Liver (tissue), 9 donors: ENCODE results near the gene RNH1. TPM values are rescaled to one million over a fixed set of nuclear protein-coding genes. Genes with fewer than 3 reads are reported as not detected.

Experiments used
- DNase-seq: peaks from one replicate; pipeline ENCODE4 v3.0.0-alpha.2; 2017; ENCODE audit warnings: low spot score
- H3K27ac ChIP-seq, 2 donors: one replicate each; pipeline ENCODE4 v1.7.0; 2013; ENCODE audit warnings: inconsistent platforms in 2 of 2, low read length in 2 of 2, control low read depth in 1 of 2, low read depth in 1 of 2, mild to moderate bottlenecking in 1 of 2
- H3K27me3 ChIP-seq, 4 donors: one replicate each; pipeline versions ENCODE4 v1.6.1 to v1.7.0; 2013; ENCODE audit warnings: low read length in 3 of 4, inconsistent platforms in 1 of 4, mild to moderate bottlenecking in 1 of 4, moderate library complexity in 1 of 4; ENCODE audit not compliant: control insufficient read depth in 4 of 4, insufficient read depth in 4 of 4
- H3K36me3 ChIP-seq, 4 donors: one replicate each; pipeline versions ENCODE4 v1.6.1 to v1.7.0; 2013; ENCODE audit warnings: low read length in 3 of 4, mild to moderate bottlenecking in 3 of 4, low read depth in 1 of 4, moderate library complexity in 1 of 4; ENCODE audit not compliant: control insufficient read depth in 4 of 4, insufficient read depth in 3 of 4
- H3K4me1 ChIP-seq, 4 donors: one replicate each; pipeline versions ENCODE4 v1.6.1 to v1.7.0; 2013; ENCODE audit warnings: low read length in 3 of 4, mild to moderate bottlenecking in 3 of 4, moderate library complexity in 1 of 4; ENCODE audit not compliant: control insufficient read depth in 4 of 4, insufficient read depth in 4 of 4
- H3K4me3 ChIP-seq, 3 donors: one replicate each; pipeline versions ENCODE4 v1.6.1 to v1.7.0; 2013; ENCODE audit warnings: low read length in 3 of 3, control low read depth in 1 of 3, low read depth in 1 of 3, mild to moderate bottlenecking in 1 of 3
- H3K9ac ChIP-seq, 2 donors: one replicate each; pipeline ENCODE4 v1.7.0; 2013; ENCODE audit warnings: low read length in 2 of 2, mild to moderate bottlenecking in 2 of 2, moderate library complexity in 2 of 2, control low read depth in 1 of 2, low read depth in 1 of 2
- H3K9me3 ChIP-seq, 4 donors: one replicate each; pipeline versions ENCODE4 v1.6.1 to v1.7.0; 2013; ENCODE audit warnings: low read length in 3 of 4; ENCODE audit not compliant: control insufficient read depth in 4 of 4
- ATF3 ChIP-seq: IDR thresholded peaks from 2 replicates; pipeline ENCODE4 v1.6.1; 2016; ENCODE audit warnings: antibody characterized with exemption
- CTCF ChIP-seq: fragments of 150-350 bp; IDR thresholded peaks from 2 replicates; pipeline ENCODE4 v1.5.1; 2017; ENCODE audit warnings: improper control_type of control experiment, low read depth, low read length; ENCODE audit not compliant: missing input control
- EGR1 ChIP-seq, 2 donors: IDR thresholded peaks; 2 replicates each; pipeline ENCODE4 v1.6.1; 2016 to 2018; ENCODE audit warnings: antibody characterized with exemption in 2 of 2, low read depth in 2 of 2
- FOXA1 ChIP-seq: IDR thresholded peaks from 2 replicates; pipeline ENCODE4 v1.6.1; 2016; ENCODE audit warnings: antibody characterized with exemption
- FOXA2 ChIP-seq: IDR thresholded peaks from 2 replicates; pipeline ENCODE4 v1.6.1; 2016; ENCODE audit warnings: antibody characterized with exemption
- GABPA ChIP-seq, 2 donors: IDR thresholded peaks in 1 of 2; conservative IDR thresholded peaks in 1 of 2; 2 replicates each; pipeline ENCODE4 v1.6.1; 2016; ENCODE audit warnings: antibody characterized with exemption in 2 of 2, mild to moderate bottlenecking in 1 of 2, moderate library complexity in 1 of 2
- HNF4A ChIP-seq, 2 donors: conservative IDR thresholded peaks; 2 replicates each; pipeline ENCODE4 v1.6.1; 2016; ENCODE audit warnings: antibody characterized with exemption in 2 of 2, mild to moderate bottlenecking in 2 of 2
- HNF4G ChIP-seq: IDR thresholded peaks from 2 replicates; pipeline ENCODE4 v1.6.1; 2016; ENCODE audit warnings: antibody characterized with exemption
- JUND ChIP-seq, 2 donors: IDR thresholded peaks; 2 replicates each; pipeline ENCODE4 v1.6.1; 2016; ENCODE audit warnings: antibody characterized with exemption in 2 of 2
- MAX ChIP-seq: IDR thresholded peaks from 2 replicates; pipeline ENCODE4 v1.6.1; 2016; ENCODE audit warnings: antibody characterized with exemption
- NR2F2 ChIP-seq: IDR thresholded peaks from 2 replicates; pipeline ENCODE4 v1.6.1; 2016; ENCODE audit warnings: antibody characterized with exemption
- RAD21 ChIP-seq, 2 donors: IDR thresholded peaks; 2 replicates each; pipeline ENCODE4 v1.6.1; 2016; ENCODE audit warnings: antibody characterized with exemption in 2 of 2, mild to moderate bottlenecking in 2 of 2
- REST ChIP-seq: IDR thresholded peaks from 2 replicates; pipeline ENCODE4 v1.6.1; 2016; ENCODE audit warnings: antibody characterized with exemption, mild to moderate bottlenecking
- RXRA ChIP-seq, 2 donors: IDR thresholded peaks; 2 replicates each; pipeline ENCODE4 v1.6.1; 2017 to 2018; ENCODE audit warnings: antibody characterized with exemption in 2 of 2, mild to moderate bottlenecking in 1 of 2
- SP1 ChIP-seq: IDR thresholded peaks from 2 replicates; pipeline ENCODE4 v1.6.1; 2018; ENCODE audit warnings: antibody characterized with exemption, mild to moderate bottlenecking
- TAF1 ChIP-seq: conservative IDR thresholded peaks from 2 replicates; pipeline ENCODE4 v1.6.1; 2016; ENCODE audit warnings: antibody characterized with exemption, mild to moderate bottlenecking
- YY1 ChIP-seq: IDR thresholded peaks from 2 replicates; pipeline ENCODE4 v1.6.1; 2016; ENCODE audit warnings: antibody characterized with exemption, mild to moderate bottlenecking
- ZBTB33 ChIP-seq: IDR thresholded peaks from 2 replicates; pipeline ENCODE4 v1.6.1; 2016; ENCODE audit warnings: antibody characterized with exemption
- WGBS: extraction: QIAGEN DNeasy Blood & Tissue Kit; methylation state at CpG from one replicate; pipeline ENCODE4 v1.1.7; 2013; 5-methylcytosine and 5-hydroxymethylcytosine counted together
- polyA plus RNA-seq, 2 donors: library from polyadenylated mRNA; stranded (reverse) in 1 of 2; unstranded in 1 of 2; fragments of 200-250 nt in 1 of 2; fragments of >200 nt in 1 of 2; fragmentation: Nextera tagmentation in 1 of 2; extraction: Ambion mirVana in 1 of 2; gene quantifications; one replicate each; pipeline versions ENCODE4 v1.2.1 to v1.2.3, GENCODE V29; 2013 to 2015
- total RNA-seq, 2 donors: library from RNA; depleted of rRNA; stranded (reverse); fragments of >200 nt; gene quantifications; one replicate each; pipeline ENCODE4 v1.2.3, GENCODE V29; 2014
- donor health status: healthy.
- donor health status: healthy.
- donor health status: healthy.
- donor health status: healthy.
- donor health status: healthy.

RNH1 gene
- total and polyA plus RNA-seq, 4 donors: 68.5 to 99.1 (median 76.8) TPM

GRCh38 chr11:459511-460220, 47.4 kb downstream of the RNH1 start:
- peaks cover 0 to 17% (median 7%) of the 10 kb centered on the region in 4 donors for H3K36me3 ChIP-seq
- TF ChIP-seq REST (no peak), YY1 (no peak), TAF1 (no peak), ATF3 (no peak), ZBTB33 (no peak), RAD21 (IDR thresholded peaks at IDR 0.05) (no peak), GABPA (IDR thresholded peaks at IDR 0.05 in 1 of 2, conservative IDR thresholded peaks at IDR 0.05 in 1 of 2) (no peak), JUND (IDR thresholded peaks at IDR 0.05) (no peak), HNF4G (no peak), MAX (no peak), HNF4A (conservative IDR thresholded peaks at IDR 0.05) (no peak), CTCF (no peak), NR2F2 (no peak), FOXA1 (no peak), EGR1 (IDR thresholded peaks at IDR 0.05; ENCODE audit: low read depth in 2 of 2) (no peak), SP1 (no peak), FOXA2 (no peak), RXRA (IDR thresholded peaks at IDR 0.05) (no peak)

More at GRCh38 chr11:459511-460220, 47.4 kb downstream of the RNH1 start:
- DNase-seq: no peak
- H3K9ac ChIP-seq: no peak overlapping the region
- no peaks in the 10 kb centered on the region for H3K27me3 ChIP-seq
- WGBS: 95% methylated on average over 24 of the region's 24 CpGs
- no peak overlapping the region for H3K27ac ChIP-seq
- no peaks in the 10 kb centered on the region for H3K9me3 ChIP-seq
- H3K4me1 ChIP-seq: no peaks in the 10 kb centered on the region
- H3K4me3 ChIP-seq: no peak overlapping the region
